ENCODE results near the gene CDH5. TPM values are rescaled to one million over a fixed set of nuclear protein-coding genes. Genes with fewer than 3 reads are reported as not detected.

The CDH5 gene
- total and polyA plus RNA-seq, 2 of the 13 experiments (the other 11 are each of a cell fraction or from before 2014, with no cell fraction given): 0.71 to 1.1 TPM

GRCh38 chr16:66408163-66409048 lies 41.9 kb downstream of the CDH5 start (continued):
- 0 out of 2 replicates have a peak, but pooled peaks have one; percentile 28 for TF ChIP-seq TFDP2 (CRISPR knock-in tag; IDR thresholded peaks at IDR 0.05)
- no peak for TF ChIP-seq TAF15 (IDR thresholded peaks at IDR 0.05; ENCODE audit: low read depth, low read length, poor library complexity, severe bottlenecking)
- TF ChIP-seq TRIM22 (IDR thresholded peaks at IDR 0.05): no peak
- TF ChIP-seq ZBTB4 (CRISPR knock-in tag; IDR thresholded peaks at IDR 0.05; ENCODE audit: borderline replicate concordance): no peak
- TF ChIP-seq PAWR (CRISPR knock-in tag; IDR thresholded peaks at IDR 0.05; ENCODE audit: borderline replicate concordance): no peak
- no peak for TF ChIP-seq MZF1 (CRISPR knock-in tag; IDR thresholded peaks at IDR 0.05; ENCODE audit: borderline replicate concordance)
- no peak for TF ChIP-seq ZNF230 (CRISPR knock-in tag; IDR thresholded peaks at IDR 0.05)
- TF ChIP-seq HNRNPLL (IDR thresholded peaks at IDR 0.05; ENCODE audit: low read depth, low read length, poor library complexity, severe bottlenecking): no peak
- TF ChIP-seq ZNF354B (CRISPR knock-in tag; IDR thresholded peaks at IDR 0.05): no peak; the same call in 1 of the 2 replicates
- no peak for TF ChIP-seq HMG20B (CRISPR knock-in tag; conservative IDR thresholded peaks at IDR 0.05)
- TF ChIP-seq ZNF318 (CRISPR knock-in tag; IDR thresholded peaks at IDR 0.05): 0 out of 2 replicates have a peak, but pooled peaks have one; percentile 57
- TF ChIP-seq TCF7L2 (IDR thresholded peaks at IDR 0.05; ENCODE audit: low read depth, low read length): no peak
- no peak for TF ChIP-seq ARNTL (CRISPR knock-in tag; IDR thresholded peaks at IDR 0.05)

Measured in HepG2 (cell line).